LNCAP (cell line): ENCODE measurements around the gene IRF4.

Source experiments
- TF ChIP-seq, protein P1 (sequence below): fragments of 450-650 bp; IDR thresholded peaks from 2 replicates; pipeline ENCODE4 v1.5.1; 2017; ENCODE audit warnings: mild to moderate bottlenecking

Gene IRF4

DNA sequence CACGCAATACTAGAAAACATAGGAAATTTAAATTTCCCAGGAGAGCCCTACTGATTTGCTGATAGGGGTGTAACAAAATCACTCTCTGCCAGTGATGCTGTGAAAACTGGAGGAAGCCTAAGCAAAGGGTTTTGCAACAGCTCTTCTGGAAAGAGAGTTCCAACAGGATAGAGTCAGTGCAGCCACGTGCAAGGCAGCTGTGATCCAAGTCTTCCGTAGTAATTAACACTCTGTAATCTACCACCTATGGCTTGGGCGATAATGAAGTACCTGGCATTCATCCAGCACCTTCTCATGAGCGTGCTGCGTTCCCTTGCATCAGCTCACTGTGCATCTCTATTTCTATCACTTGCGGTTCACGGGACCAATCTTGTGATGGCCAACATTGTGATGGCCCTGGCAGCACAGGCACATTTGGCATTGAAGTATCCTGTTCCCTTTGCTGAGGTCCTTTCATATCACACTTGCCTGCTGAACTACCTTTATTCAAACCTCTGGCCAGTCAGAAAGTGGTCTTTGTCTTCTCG lies 48.2 kb downstream of the IRF4 start:
- TF ChIP-seq, protein P1, sequence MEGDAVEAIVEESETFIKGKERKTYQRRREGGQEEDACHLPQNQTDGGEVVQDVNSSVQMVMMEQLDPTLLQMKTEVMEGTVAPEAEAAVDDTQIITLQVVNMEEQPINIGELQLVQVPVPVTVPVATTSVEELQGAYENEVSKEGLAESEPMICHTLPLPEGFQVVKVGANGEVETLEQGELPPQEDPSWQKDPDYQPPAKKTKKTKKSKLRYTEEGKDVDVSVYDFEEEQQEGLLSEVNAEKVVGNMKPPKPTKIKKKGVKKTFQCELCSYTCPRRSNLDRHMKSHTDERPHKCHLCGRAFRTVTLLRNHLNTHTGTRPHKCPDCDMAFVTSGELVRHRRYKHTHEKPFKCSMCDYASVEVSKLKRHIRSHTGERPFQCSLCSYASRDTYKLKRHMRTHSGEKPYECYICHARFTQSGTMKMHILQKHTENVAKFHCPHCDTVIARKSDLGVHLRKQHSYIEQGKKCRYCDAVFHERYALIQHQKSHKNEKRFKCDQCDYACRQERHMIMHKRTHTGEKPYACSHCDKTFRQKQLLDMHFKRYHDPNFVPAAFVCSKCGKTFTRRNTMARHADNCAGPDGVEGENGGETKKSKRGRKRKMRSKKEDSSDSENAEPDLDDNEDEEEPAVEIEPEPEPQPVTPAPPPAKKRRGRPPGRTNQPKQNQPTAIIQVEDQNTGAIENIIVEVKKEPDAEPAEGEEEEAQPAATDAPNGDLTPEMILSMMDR: no peak

DNA sequence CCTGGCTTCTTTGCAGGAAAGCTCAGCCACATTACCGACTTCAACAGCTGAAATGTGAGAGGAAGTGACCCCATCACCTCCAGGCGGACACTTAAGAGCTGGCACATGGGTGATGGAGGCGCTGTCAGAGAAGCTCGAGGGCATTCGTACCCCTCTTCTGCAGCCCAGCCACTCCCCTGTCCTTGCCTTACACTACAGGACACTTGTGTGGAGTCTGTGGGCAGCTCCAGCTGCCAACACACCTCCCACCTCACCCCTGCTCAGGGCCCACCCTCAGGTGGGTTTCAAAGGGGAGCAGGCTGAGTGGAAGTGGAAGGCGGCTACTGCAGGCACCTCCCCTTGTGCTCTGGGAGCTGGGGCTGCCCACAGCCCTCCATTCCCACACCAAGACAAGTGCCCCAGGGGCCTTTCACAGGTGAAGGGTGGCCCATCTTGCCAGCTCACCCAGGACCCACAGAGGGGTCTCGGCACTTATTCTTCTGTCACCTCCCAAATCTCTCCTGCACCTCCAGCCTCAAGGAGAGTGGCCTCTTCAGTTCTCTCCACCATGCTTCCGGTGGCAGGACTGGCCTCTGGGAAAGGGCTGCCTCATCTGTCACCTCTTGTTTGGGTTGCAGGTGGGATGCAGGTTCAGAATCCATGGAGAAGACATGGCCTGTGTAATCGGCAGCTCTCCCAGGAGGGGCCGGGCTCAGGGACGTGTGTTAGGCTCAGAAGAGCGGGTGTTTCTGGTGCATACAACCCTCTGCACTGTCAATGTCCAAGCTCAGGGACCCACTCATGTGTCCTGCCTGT lies 49.8 kb downstream of the IRF4 start:
- TF ChIP-seq, protein P1: no peak

DNA sequence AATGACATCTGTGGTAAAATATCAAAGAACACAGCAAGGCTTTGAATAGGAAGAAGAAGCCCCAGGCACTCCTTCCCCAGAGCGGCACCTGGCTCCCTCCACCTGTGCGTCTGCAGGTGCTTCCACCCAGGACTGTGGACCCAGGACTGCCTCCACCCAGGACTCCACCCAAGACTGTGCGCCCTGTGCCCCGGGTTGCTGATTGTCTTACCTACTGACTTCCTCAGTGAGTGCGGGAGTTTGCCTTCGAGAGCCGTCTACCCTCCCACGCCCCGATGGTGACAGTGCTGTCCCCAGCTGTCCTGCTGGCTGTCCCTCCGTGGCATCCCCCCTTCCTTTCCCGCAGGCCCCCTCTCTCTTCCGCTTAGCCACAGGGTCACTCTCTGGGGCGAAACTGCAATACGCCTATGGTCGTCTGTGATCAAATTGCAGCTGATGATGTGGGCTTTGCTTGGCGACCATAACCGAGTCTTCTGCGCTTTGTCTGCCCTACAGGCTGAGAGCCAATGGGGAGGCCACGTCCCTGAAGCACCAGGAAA lies 52.1 kb downstream of the IRF4 start:
- TF ChIP-seq, protein P1: no peak

DNA sequence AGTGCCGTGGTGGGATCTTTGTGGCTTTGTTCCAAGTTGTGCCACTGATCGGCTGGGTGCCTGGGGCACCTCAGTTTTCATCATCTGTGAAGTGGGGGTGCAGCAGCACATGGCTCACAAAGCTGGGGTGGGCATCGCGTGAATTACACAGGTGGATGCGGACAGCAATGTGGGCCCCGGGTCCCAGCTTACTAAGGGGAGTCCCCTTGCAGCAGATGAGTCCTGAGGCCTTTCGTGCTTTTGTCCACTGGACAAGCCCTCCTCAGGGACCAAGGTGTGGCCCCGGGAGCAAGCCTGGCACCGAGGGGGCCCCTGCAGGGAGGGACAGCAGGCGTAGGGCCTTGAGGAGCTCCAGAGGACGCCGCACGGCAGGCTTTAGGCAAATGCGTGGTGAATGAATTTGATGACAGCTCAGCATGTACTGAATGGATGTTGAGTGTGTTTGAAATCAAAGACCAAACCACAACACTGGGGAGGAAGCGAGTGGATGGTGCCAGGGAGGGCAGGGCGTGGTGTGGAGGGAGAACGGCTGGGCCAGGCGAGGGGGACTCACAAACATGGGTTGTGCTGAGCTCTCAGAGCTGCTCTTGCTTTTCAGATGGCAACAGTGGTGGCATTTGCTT lies 53.2 kb downstream of the IRF4 start:
- TF ChIP-seq, protein P1: no peak

DNA sequence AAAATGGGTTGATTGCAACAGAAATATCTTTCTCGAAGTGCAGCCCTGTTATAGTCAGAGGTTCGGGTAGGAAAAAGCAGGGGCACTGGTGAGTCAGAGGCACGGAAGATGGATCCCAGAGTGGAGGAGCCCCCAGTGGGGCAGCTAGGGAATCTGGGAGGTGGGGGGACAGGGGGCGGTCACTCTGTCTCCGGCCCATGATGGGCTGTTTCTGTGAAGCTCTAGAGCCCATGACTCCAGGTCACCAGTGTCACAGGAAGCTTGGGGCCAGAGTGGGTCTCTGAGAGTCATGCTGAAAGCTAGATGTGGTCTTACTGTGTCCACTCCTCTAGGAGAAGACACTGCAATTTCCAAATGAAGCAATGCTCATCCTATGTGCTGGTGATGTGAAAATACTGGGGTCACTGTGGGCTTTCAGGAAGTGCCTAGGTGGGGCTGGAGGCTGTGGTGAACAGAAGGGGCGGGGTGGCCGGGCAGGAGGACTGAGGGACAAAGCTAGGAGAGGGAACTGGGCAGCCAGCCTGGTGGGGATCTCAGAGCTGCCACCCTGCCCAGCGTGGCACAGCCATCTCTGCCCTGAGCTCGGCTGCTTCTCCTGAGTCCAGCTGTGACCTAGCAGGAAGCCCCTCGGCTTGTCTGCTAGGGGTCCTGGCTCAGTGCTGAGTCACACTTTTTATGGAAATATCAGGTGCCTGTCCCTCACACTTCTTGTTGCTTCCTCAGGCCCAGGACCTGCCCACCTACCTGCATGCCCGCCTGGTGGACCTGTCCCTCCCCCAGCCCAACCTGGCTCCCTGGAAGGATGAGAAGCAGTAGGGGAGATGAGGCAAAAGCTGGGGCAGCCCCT lies 54.2 kb downstream of the IRF4 start:
- TF ChIP-seq, protein P1: no peak

DNA sequence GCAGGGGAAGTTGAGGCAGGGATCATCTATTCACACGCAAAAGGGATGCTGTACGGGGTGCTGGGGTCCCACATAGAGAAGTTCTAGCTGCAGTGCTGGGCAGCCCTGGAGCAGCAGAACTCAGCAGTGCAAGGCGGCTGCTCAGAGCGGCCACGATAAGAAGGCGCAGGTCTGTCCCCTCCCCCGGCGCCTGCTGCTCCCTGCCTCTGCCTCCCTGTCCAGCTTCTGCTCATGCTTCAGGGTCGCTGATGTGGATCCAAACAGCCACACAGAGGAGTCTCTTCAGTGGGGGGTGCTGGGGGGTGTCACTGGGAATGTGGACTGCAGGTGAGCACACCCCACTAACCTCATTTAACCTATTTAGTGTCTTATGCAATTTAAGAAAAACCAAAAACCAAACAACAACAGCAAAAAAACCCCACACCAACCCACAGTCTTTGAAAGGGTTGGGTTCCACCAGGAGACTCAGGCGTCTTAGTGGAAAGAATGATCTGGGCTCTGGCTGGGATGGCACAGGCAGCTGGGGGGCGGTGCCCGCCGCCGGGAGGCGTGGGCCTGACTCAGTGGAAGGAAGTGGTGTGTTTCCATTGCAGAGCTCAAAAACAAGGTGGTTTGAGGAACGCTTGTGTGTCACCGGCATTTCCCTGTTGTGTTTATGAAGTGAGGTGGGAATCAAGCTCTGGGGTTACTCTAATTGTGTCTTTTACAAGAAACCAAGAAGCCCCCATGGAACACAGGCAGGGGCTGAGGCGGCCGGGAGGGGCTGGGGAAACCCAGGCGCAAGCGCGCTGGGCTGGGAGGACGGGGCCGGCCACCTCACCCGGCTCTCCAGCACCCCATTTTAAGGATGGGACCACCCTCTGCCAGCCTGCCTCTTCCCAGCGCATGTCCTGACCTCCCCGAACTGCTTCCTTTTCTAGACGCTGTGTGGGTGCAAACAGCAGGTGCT lies 55.1 kb downstream of the IRF4 start:
- TF ChIP-seq, protein P1: no peak
